Muscle layer of duodenum (tissue), 2 donors: ENCODE results near the gene BICD1.
A peak's percentile ranks its signal among the peaks of the same experiment; 100 is the strongest.

Experiments
- H3K27ac ChIP-seq: one replicate; pipeline ENCODE4 v1.7.0; 2013; ENCODE audit warnings: mild to moderate bottlenecking, low read length
- H3K27me3 ChIP-seq: one replicate; pipeline ENCODE4 v1.7.0; 2013; ENCODE audit warnings: low read depth, mild to moderate bottlenecking, control low read depth, low read length
- H3K36me3 ChIP-seq, 2 donors: one replicate each; pipeline ENCODE4 v1.7.0; 2013; ENCODE audit warnings: low read length in 2 of 2, control low read depth in 1 of 2, mild to moderate bottlenecking in 1 of 2; ENCODE audit not compliant: insufficient read depth in 2 of 2, control insufficient read depth in 1 of 2
- H3K4me1 ChIP-seq, 2 donors: one replicate each; pipeline ENCODE4 v1.7.0; 2013; ENCODE audit warnings: low read length in 2 of 2, mild to moderate bottlenecking in 2 of 2, control low read depth in 1 of 2, moderate library complexity in 1 of 2; ENCODE audit not compliant: insufficient read depth in 2 of 2, control insufficient read depth in 1 of 2
- H3K4me3 ChIP-seq, 2 donors: one replicate each; pipeline ENCODE4 v1.7.0; 2013; ENCODE audit warnings: low read length in 2 of 2, low read depth in 1 of 2, mild to moderate bottlenecking in 1 of 2
- H3K9me3 ChIP-seq, 2 donors: one replicate each; pipeline ENCODE4 v1.7.0; 2013; ENCODE audit warnings: low read length in 2 of 2, control low read depth in 1 of 2, mild to moderate bottlenecking in 1 of 2; ENCODE audit not compliant: control insufficient read depth in 1 of 2
- donor health status: healthy.

BICD1 gene

DNA sequence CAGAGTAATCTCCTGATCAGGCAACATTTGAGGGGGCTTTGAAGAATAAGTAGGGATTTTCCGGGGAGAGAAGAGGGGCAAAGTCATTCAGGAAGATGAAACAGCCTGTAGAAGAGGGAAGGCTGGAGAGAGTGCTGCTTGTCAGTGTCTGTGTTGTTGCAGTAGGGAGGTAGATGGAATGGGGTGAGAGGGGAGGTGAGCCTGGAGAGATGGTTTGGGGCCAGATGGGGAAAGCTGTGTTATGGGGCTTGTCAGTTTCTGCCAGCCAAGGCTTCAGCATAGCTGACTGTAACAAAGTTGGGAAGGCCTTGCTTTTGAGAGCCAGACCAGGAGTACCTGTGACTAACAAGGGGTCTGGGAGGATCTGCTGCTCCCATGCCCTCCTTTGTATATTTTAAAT is 18.0 kb downstream of the BICD1 start:
- no peak overlapping the region for H3K4me3 ChIP-seq
- no peak overlapping the region for H3K27ac ChIP-seq
- no peaks in the 10 kb centered on the region for H3K4me1 ChIP-seq
- no peaks in the 10 kb centered on the region for H3K36me3 ChIP-seq
- no peaks in the 10 kb centered on the region for H3K9me3 ChIP-seq
- no peaks in the 10 kb centered on the region for H3K27me3 ChIP-seq

DNA sequence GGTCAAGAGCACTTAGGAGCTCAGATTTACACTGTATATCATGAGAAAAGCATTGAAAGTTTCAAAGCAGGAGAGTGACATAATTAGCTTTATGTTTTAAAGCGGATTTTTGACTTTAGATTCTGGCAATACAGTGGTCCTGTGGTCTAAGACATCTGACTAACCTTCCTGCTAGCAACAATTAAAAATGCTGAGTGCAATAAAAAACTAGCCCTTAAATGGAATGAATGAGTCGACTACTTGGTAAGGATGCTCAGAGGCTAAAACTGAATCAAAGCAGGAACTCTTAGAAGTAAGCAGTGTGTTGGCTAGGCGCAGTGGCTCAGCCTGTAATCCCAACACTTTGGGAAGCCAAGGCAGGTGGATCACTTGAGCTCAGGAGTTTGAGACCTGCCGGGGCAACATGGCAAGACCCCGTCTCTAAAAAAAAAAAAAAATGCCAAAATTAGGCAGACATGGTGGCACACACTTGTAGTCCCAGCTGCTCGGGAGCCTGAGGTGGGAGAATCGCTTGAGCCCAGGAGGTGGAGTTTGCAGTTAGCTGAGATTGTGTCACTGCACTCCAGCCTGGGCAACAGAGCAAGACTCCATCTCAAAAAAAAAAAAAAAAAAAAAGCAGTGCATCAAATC is 18.9 kb downstream of the BICD1 start:
- Histone ChIP-seq H3K36me3 (no peaks in the 10 kb centered on the region), H3K4me3 (no peak overlapping the region)

DNA sequence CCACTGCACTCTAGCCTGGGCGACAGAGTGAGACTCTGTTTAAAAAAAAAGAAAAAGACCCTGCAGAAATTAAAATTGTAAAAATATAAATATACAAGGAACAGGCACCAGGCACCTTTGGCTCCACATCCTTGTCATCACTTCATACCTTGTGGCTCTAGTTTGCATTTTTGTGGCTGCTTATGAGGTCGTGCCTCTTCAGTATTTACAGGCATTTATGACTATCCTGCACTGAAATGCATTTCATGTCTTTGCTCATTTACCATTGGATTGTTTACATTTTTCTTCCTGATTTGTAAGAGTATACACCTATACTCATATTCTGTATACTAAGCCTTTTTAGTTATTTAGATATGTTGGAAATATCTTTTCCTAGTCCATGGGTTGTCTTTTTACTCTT is 20.1 kb downstream of the BICD1 start:
- H3K27ac ChIP-seq, result no peak overlapping the region
- H3K9me3 ChIP-seq, result no peaks in the 10 kb centered on the region
- no peaks in the 10 kb centered on the region for H3K27me3 ChIP-seq
- H3K4me1 ChIP-seq, result no peaks in the 10 kb centered on the region
- H3K36me3 ChIP-seq, result no peaks in the 10 kb centered on the region
- H3K4me3 ChIP-seq, result no peak overlapping the region

More for the DNA sequence above, 18.9 kb downstream of the BICD1 start:
- Histone ChIP-seq H3K27me3 (no peaks in the 10 kb centered on the region), H3K27ac (no peak overlapping the region), H3K9me3 (no peaks in the 10 kb centered on the region), H3K4me1 (no peaks in the 10 kb centered on the region)

DNA sequence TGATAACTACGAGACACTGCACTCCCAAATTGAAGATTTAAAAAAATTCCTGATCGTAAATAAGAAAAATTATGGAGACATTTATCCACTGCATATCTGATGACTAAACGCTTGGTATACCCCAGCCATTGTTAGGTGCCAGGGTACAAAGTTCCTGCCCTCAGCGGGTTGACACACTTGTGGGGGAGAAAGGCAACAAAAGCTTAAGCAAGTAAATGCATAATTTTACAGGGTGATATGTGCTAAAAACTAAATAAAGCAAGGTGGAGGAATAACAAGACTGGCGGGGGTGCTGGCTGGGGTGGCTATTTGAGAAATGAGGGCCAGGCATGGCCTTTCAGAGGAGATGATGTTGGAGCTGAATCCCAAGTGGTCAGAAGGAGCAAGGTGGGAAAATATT is 25.0 kb downstream of the BICD1 start:
- H3K4me3 ChIP-seq, result no peak overlapping the region
- H3K27ac ChIP-seq, result no peak overlapping the region
- H3K9me3 ChIP-seq, result no peaks in the 10 kb centered on the region
- H3K36me3 ChIP-seq, result no peaks in the 10 kb centered on the region
- peaks cover 3 to 5% of the 10 kb centered on the region in 2 donors for H3K4me1 ChIP-seq
- H3K27me3 ChIP-seq, result no peaks in the 10 kb centered on the region

DNA sequence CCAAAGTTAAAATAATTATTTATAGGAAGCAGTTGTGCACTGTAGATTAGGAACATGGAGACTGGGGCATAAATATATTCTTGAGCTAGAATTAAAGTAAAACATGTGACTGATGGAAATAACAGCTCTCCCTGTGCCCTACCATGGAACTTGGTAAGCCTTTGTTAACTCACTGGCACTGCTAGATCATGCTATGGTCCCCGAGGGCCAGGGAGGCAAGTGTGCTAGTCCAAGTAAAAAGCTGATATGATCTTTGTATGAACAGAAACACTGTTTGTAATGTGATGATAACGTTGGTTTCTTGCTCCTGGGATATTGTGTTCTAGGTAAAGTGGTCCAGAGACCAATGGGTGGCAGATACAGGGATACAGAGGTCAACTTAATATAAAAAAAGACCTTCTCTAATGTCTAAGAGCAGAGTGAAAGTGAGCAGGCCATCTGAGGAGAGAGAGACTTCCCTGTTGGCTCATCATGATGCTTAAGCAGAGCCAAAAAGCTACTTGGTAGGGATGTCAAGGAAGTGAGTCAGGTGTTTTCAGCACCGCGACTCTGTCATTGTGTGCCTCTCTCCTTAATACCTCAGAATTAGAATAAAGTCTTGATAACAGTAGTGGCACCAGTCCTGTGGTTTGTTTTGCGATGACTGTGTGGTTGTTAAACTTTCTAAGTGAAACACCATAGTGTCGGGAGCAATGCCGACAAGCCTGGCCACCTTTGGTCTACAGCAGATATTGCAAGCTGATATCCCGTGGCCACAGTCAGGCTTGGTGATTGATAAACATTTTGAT is 27.6 kb downstream of the BICD1 start:
- Histone ChIP-seq H3K27ac (no peak overlapping the region), H3K4me3 (no peak overlapping the region), H3K36me3 (no peaks in the 10 kb centered on the region), H3K4me1 (peaks cover 3 to 13% of the 10 kb centered on the region in 2 donors), H3K9me3 (no peaks in the 10 kb centered on the region), H3K27me3 (no peaks in the 10 kb centered on the region)

DNA sequence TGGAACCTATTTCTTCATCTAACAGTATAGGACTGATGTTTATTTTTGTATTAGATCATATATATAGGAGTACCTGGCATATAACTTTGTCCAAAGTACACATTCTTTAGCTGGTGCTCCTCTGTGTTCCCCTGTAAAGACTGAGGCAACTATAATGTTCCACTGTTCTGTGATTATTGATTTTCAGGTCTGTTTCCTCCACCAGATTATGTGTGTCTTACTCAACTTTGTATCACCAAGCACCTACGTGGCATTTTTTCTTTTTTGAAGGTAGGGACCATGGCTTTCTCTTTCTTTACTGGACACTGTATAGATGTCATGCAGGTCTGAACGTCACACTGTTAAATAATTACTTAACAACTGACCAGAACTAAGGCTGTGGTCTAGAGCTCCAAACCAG is 29.3 kb downstream of the BICD1 start:
- Histone ChIP-seq H3K4me3 (no peak overlapping the region), H3K27ac (no peak overlapping the region), H3K27me3 (no peaks in the 10 kb centered on the region), H3K9me3 (no peaks in the 10 kb centered on the region), H3K36me3 (no peaks in the 10 kb centered on the region), H3K4me1 (peaks cover 3 to 15% of the 10 kb centered on the region in 2 donors)

DNA sequence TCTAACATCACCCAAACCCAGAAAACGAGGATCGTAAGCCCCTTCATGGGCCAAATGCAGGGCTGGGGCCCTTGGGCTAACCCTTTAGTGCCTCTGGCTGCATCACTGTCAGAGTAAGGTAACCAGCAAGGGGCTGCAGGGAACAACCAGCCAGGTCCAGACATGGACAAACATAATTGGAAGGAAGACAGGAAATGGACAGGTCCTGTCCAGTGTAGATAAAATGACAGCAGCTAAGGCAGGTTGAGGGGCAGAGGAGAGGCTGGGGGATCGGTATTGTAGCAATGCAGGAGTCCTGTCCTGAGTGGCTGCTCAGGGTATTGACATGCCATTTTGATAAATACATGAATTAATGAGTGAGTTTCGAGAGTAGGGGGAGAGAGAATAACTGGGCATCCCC is 29.8 kb downstream of the BICD1 start:
- Histone ChIP-seq H3K36me3 (no peaks in the 10 kb centered on the region), H3K4me3 (no peak overlapping the region), H3K27me3 (no peaks in the 10 kb centered on the region), H3K4me1 (peaks cover 3 to 15% of the 10 kb centered on the region in 2 donors), H3K9me3 (no peaks in the 10 kb centered on the region), H3K27ac (no peak overlapping the region)

DNA sequence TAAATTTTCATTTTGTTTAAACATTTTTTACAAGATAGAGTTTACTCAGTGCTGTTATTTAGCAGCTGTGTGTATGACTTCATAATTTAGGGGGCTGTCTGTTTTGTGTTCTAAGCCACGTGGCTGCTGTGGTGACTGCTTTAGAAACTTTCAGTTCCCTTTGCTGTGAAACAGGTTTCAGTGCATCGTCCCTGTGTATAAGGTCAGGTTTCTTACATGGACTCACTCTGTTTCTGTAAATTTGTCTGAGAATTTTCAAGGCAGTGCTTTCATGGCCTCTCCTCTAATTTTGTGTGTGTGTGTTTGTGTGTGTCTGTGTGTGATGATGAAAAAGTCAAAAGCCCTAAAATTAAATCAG is 32.4 kb downstream of the BICD1 start:
- no peaks in the 10 kb centered on the region for H3K36me3 ChIP-seq
- peaks cover 3 to 14% of the 10 kb centered on the region in 2 donors for H3K4me1 ChIP-seq
- no peaks in the 10 kb centered on the region for H3K9me3 ChIP-seq
- peak overlapping the region; percentile 36 to 49 for H3K4me3 ChIP-seq
- peak overlapping the region; percentile 62 for H3K27ac ChIP-seq
- no peaks in the 10 kb centered on the region for H3K27me3 ChIP-seq

DNA sequence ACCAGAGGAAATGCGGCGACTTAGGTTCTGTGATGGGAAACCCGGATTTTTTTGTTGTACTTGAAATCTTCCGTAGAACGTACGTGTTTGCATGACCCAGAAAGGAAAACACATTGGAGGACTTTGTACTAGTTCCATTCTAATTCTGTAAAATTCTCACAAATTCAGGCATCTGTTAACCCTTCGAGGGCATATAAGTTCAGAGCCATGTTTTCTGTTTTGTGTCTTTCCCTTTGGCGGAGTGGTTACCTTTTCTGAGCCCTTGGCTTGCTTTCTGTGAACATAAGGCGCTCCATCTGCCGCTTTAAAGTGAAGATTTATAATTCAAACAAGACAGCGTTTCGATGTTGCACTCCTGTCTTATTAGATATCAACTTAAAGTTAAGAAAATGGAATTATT is 34.2 kb downstream of the BICD1 start:
- no peaks in the 10 kb centered on the region for H3K27me3 ChIP-seq
- peaks cover 0 to 10% of the 10 kb centered on the region in 2 donors for H3K4me1 ChIP-seq
- H3K36me3 ChIP-seq, result no peaks in the 10 kb centered on the region
- no peaks in the 10 kb centered on the region for H3K9me3 ChIP-seq
- H3K27ac ChIP-seq, result no peak overlapping the region
- peak overlapping the region in 1 of 2 donors; percentile 19 for H3K4me3 ChIP-seq

DNA sequence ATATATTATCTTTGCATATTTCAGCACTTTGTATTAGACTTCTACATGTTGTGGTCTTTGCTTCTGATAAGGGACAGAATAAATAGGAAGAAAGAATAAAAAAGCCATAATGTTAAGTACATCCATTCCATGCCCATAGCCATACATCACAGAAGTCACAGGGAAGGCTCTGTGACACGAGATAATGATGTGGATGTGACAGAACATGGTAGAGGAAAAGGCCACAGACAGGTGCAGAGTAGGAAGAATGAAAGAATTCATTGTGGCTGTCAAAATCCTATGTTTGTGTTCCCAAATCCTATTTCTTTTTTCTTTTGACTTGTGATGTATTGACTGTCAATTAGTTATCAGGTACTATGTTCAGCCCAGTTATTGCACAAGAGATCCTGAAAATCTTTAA is 38.4 kb downstream of the BICD1 start:
- Histone ChIP-seq H3K27ac (no peak overlapping the region), H3K9me3 (no peaks in the 10 kb centered on the region), H3K4me1 (no peaks in the 10 kb centered on the region), H3K36me3 (no peaks in the 10 kb centered on the region), H3K4me3 (no peak overlapping the region), H3K27me3 (no peaks in the 10 kb centered on the region)

DNA sequence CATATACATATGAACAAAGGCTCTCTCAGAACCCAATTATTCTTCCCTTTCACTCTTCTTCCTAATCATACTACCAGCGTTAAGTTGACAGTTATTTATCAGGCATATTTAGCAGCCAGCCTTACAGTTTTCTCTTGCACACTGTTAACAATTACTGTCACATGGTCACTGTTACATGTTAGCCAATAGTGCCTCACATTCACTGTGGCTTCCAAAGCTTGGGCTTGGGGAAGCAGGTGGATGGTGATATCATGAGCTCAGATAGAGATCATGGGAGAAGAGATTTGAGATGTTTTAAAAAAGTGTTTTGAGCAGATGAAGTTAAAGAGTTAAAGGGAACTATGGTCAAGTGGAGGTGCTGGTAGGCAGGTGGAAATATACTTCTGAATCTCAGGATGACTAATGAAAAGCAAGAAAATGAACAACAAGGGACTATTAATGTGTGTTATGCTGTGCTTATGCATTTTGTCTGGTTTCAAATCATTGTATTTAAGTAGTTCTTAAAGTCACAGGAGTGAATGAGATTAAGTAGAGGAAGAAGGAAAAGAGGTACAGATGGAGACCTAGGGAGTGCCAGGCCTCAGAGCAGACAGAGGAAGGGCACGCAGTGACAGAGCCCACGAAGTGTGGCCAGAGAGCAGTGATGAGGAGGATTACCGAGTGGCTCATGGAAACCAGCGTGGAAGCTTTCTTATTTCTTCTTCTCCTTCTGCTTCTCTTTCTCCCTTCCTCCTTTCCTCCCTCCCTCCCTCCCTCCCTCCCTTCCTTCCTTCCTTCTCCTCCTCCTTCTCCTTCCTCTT is 39.6 kb downstream of the BICD1 start:
- Histone ChIP-seq H3K4me1 (no peaks in the 10 kb centered on the region), H3K4me3 (no peak overlapping the region), H3K27ac (no peak overlapping the region), H3K27me3 (no peaks in the 10 kb centered on the region), H3K36me3 (no peaks in the 10 kb centered on the region), H3K9me3 (no peaks in the 10 kb centered on the region)
